GM23338 (cell line): ENCODE measurements around the gene ADD3. TPM values are rescaled to one million over a fixed set of nuclear protein-coding genes. Genes with fewer than 3 reads are reported as not detected.

ENCODE experiments used
- ATAC-seq: fragments of 200-7000 bp; cut with Tn5 transposase; 3 replicates; pipeline ENCODE4 v1.9.1; 2020
- DNase-seq: peaks from one replicate; pipeline ENCODE4 v3.0.0-alpha.2; 2015; ENCODE audit warnings: low spot score
- H2AFZ ChIP-seq: fragments of 200-600 bp; sonication (generic); 2 replicates; pipeline ENCODE4 v1.8.0; 2016; ENCODE audit warnings: antibody characterized with exemption, mild to moderate bottlenecking, moderate library complexity
- H3F3A ChIP-seq: fragments of 200-600 bp; sonication (generic); replicated peaks from 2 replicates; pipeline ENCODE4 v1.8.0; 2017; ENCODE audit warnings: antibody characterized with exemption, mixed run types, low read depth
- H3K27ac ChIP-seq: fragments of 200-600 bp; sonication (generic); 2 replicates; pipeline ENCODE4 v1.6.1; 2016; ENCODE audit warnings: low read depth
- H3K27me3 ChIP-seq: fragments of 200-600 bp; sonication (generic); 2 replicates; pipeline ENCODE4 v1.8.0; 2016; ENCODE audit warnings: mild to moderate bottlenecking, mixed run types, moderate library complexity; ENCODE audit not compliant: insufficient read depth
- H3K36me3 ChIP-seq: fragments of 200-600 bp; sonication (generic); 2 replicates; pipeline ENCODE4 v1.8.0; 2016; ENCODE audit warnings: mild to moderate bottlenecking; ENCODE audit not compliant: insufficient read depth
- H3K4me1 ChIP-seq: fragments of 200-600 bp; sonication (generic); 2 replicates; pipeline ENCODE4 v1.8.0; 2016; ENCODE audit warnings: mild to moderate bottlenecking, moderate library complexity; ENCODE audit not compliant: insufficient read depth
- H3K4me2 ChIP-seq: fragments of 200-600 bp; sonication (generic); 2 replicates; pipeline ENCODE4 v1.7.1; 2017; ENCODE audit warnings: mixed run types
- H3K4me3 ChIP-seq: fragments of 200-600 bp; sonication (generic); 2 replicates; pipeline ENCODE4 v1.6.1; 2016; ENCODE audit warnings: mixed run types
- H3K79me2 ChIP-seq: fragments of 200-600 bp; sonication (generic); replicated peaks from 2 replicates; pipeline ENCODE4 v1.8.0; 2017; ENCODE audit warnings: mild to moderate bottlenecking; ENCODE audit not compliant: insufficient read depth
- H3K9me2 ChIP-seq: fragments of 200-600 bp; sonication (generic); 2 replicates; pipeline ENCODE4 v1.8.0; 2017; ENCODE audit not compliant: insufficient read depth
- H4K20me1 ChIP-seq: fragments of 200-600 bp; sonication (generic); replicated peaks from 2 replicates; pipeline ENCODE4 v1.8.0; 2017; ENCODE audit warnings: mild to moderate bottlenecking; ENCODE audit not compliant: insufficient read depth
- H3K27ac Mint-ChIP-seq: 2 replicates; pipeline ENCODE4 v1.8.0; 2020; ENCODE audit warnings: inconsistent platforms, mild to moderate bottlenecking, moderate library complexity, mixed read lengths
- H3K27me3 Mint-ChIP-seq: 3 replicates; pipeline ENCODE4 v1.8.0; 2022; ENCODE audit warnings: low read depth, mild to moderate bottlenecking, moderate library complexity, mixed read lengths, inconsistent platforms; ENCODE audit not compliant: insufficient read depth, poor library complexity
- H3K36me3 Mint-ChIP-seq: 3 replicates; pipeline ENCODE4 v1.8.0; 2021; ENCODE audit warnings: low read depth, mild to moderate bottlenecking, inconsistent platforms, moderate library complexity, mixed read lengths
- H3K4me1 Mint-ChIP-seq: 3 replicates; pipeline ENCODE4 v1.8.0; 2020; ENCODE audit warnings: mild to moderate bottlenecking, inconsistent platforms, mixed read lengths
- H3K4me3 Mint-ChIP-seq: 3 replicates; pipeline ENCODE4 v1.8.0; 2021; ENCODE audit warnings: moderate library complexity, mild to moderate bottlenecking, inconsistent platforms, mixed read lengths
- H3K9me3 Mint-ChIP-seq: 3 replicates; pipeline ENCODE4 v1.8.0; 2020; ENCODE audit warnings: moderate library complexity, mild to moderate bottlenecking, inconsistent platforms, mixed read lengths
- CREB1 ChIP-seq: fragments of 250-450 bp; sonication (Bioruptor Pico); IDR thresholded peaks from 2 replicates; pipeline ENCODE4 v1.5.0; 2020; ENCODE audit warnings: low read depth, mild to moderate bottlenecking, moderate library complexity
- EZH2phosphoT487 ChIP-seq: fragments of 200-600 bp; sonication (generic); IDR thresholded peaks from one replicate; pipeline ENCODE4 v1.8.1; 2018; ENCODE audit warnings: antibody characterized with exemption; ENCODE audit not compliant: unreplicated experiment
- JUNB ChIP-seq: IDR thresholded peaks from one replicate; pipeline ENCODE4 v1.6.1; 2016; ENCODE audit warnings: antibody characterized with exemption; ENCODE audit not compliant: unreplicated experiment
- NANOG ChIP-seq: IDR thresholded peaks from 2 replicates; pipeline ENCODE4 v1.6.1; 2016; ENCODE audit warnings: antibody characterized with exemption, borderline replicate concordance
- ZNF331 ChIP-seq: fragments of 250-450 bp; sonication (Bioruptor Pico); IDR thresholded peaks from 2 replicates; pipeline ENCODE4 v1.5.0; 2020; ENCODE audit warnings: low read depth, mild to moderate bottlenecking, moderate library complexity
- polyA plus RNA-seq: library from polyadenylated mRNA; unstranded; fragments of >200 nt; fragmentation: Nextera tagmentation; extraction: Ambion mirVana; gene quantifications from 2 replicates; pipeline ENCODE4 v1.2.1, GENCODE V29; 2016
- total RNA-seq: library from RNA; depleted of rRNA; stranded (reverse); fragments of >200 nt; shearing (Covaris generic); gene quantifications from 2 replicates; pipeline ENCODE4 v1.2.3, GENCODE V29; 2014
- TF ChIP-seq, protein P1 (sequence below): fragments of 250-450 bp; sonication (Bioruptor Pico); IDR thresholded peaks from 2 replicates; pipeline ENCODE4 v1.5.0; 2020; ENCODE audit warnings: mild to moderate bottlenecking, moderate library complexity
- TF ChIP-seq, protein P2 (sequence below): IDR thresholded peaks from one replicate; pipeline ENCODE4 v1.6.1; 2018; ENCODE audit warnings: antibody characterized with exemption; ENCODE audit not compliant: unreplicated experiment
- TF ChIP-seq, protein P3 (sequence below), 2 experiments: fragments of 200-600 bp in 1 of 2; sonication (generic) in 1 of 2; conservative IDR thresholded peaks; 2 replicates each; pipeline versions ENCODE4 v1.5.1 to v1.6.1; 2016 to 2017; ENCODE audit warnings: antibody characterized with exemption in 2 of 2, low read depth in 2 of 2, mild to moderate bottlenecking in 2 of 2, moderate library complexity in 1 of 2

Gene ADD3
- total and polyA plus RNA-seq, 2 experiments from 2014 or later: 68.5 to 767 TPM

DNA sequence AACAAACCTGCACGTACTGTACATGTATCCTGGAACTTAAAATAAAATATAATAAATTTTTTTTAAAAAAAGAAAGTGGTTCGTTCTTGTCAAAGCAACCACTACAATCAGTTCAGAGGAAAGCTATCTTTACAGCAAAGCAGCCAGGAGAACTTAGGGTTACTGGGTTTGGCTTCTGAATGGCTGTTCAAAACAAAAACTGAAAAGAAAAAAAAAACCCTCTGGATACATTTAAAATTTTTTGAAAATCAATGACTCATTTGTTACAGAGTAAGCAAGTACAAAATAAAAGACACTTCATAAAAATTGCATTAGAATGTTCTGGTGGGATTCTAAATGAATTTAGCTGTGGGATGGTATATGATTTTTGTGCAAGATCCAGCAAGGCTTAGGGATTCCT is 28.6 kb upstream of the ADD3 start:
- Mint-ChIP-seq H3K4me1 (peaks cover 25% of the 10 kb centered on the region), H3K36me3 (no peaks in the 10 kb centered on the region), H3K9me3 (no peaks in the 10 kb centered on the region), H3K27ac (no peak overlapping the region), H3K4me3 (no peak overlapping the region), H3K27me3 (peaks cover 3% of the 10 kb centered on the region)
- Histone ChIP-seq H3F3A (no peaks in the 10 kb centered on the region), H3K36me3 (no peaks in the 10 kb centered on the region), H3K27ac (no peak overlapping the region; the same call in 1 of the 2 replicates), H3K4me1 (peaks cover 13% of the 10 kb centered on the region), H3K4me2 (no peak overlapping the region), H3K4me3 (no peak overlapping the region), H3K9me2 (no peaks in the 10 kb centered on the region), H3K27me3 (no peaks in the 10 kb centered on the region), H4K20me1 (no peaks in the 10 kb centered on the region), H3K79me2 (no peaks in the 10 kb centered on the region), H2AFZ (no peak overlapping the region)
- no peak for DNase-seq
- TF ChIP-seq, protein P1, sequence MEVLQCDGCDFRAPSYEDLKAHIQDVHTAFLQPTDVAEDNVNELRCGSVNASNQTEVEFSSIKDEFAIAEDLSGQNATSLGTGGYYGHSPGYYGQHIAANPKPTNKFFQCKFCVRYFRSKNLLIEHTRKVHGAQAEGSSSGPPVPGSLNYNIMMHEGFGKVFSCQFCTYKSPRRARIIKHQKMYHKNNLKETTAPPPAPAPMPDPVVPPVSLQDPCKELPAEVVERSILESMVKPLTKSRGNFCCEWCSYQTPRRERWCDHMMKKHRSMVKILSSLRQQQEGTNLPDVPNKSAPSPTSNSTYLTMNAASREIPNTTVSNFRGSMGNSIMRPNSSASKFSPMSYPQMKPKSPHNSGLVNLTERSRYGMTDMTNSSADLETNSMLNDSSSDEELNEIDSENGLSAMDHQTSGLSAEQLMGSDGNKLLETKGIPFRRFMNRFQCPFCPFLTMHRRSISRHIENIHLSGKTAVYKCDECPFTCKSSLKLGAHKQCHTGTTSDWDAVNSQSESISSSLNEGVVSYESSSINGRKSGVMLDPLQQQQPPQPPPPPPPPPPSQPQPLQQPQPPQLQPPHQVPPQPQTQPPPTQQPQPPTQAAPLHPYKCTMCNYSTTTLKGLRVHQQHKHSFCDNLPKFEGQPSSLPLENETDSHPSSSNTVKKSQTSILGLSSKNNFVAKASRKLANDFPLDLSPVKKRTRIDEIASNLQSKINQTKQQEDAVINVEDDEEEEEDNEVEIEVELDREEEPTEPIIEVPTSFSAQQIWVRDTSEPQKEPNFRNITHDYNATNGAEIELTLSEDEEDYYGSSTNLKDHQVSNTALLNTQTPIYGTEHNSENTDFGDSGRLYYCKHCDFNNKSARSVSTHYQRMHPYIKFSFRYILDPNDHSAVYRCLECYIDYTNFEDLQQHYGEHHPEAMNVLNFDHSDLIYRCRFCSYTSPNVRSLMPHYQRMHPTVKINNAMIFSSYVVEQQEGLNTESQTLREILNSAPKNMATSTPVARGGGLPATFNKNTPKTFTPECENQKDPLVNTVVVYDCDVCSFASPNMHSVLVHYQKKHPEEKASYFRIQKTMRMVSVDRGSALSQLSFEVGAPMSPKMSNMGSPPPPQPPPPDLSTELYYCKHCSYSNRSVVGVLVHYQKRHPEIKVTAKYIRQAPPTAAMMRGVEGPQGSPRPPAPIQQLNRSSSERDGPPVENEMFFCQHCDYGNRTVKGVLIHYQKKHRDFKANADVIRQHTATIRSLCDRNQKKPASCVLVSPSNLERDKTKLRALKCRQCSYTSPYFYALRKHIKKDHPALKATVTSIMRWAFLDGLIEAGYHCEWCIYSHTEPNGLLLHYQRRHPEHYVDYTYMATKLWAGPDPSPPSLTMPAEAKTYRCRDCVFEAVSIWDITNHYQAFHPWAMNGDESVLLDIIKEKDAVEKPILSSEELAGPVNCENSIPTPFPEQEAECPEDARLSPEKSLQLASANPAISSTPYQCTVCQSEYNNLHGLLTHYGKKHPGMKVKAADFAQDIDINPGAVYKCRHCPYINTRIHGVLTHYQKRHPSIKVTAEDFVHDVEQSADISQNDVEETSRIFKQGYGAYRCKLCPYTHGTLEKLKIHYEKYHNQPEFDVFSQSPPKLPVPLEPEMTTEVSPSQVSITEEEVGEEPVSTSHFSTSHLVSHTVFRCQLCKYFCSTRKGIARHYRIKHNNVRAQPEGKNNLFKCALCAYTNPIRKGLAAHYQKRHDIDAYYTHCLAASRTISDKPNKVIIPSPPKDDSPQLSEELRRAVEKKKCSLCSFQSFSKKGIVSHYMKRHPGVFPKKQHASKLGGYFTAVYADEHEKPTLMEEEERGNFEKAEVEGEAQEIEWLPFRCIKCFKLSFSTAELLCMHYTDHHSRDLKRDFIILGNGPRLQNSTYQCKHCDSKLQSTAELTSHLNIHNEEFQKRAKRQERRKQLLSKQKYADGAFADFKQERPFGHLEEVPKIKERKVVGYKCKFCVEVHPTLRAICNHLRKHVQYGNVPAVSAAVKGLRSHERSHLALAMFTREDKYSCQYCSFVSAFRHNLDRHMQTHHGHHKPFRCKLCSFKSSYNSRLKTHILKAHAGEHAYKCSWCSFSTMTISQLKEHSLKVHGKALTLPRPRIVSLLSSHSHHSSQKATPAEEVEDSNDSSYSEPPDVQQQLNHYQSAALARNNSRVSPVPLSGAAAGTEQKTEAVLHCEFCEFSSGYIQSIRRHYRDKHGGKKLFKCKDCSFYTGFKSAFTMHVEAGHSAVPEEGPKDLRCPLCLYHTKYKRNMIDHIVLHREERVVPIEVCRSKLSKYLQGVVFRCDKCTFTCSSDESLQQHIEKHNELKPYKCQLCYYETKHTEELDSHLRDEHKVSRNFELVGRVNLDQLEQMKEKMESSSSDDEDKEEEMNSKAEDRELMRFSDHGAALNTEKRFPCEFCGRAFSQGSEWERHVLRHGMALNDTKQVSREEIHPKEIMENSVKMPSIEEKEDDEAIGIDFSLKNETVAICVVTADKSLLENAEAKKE (CRISPR knock-in tag): no peak
- TF ChIP-seq, protein P2, sequence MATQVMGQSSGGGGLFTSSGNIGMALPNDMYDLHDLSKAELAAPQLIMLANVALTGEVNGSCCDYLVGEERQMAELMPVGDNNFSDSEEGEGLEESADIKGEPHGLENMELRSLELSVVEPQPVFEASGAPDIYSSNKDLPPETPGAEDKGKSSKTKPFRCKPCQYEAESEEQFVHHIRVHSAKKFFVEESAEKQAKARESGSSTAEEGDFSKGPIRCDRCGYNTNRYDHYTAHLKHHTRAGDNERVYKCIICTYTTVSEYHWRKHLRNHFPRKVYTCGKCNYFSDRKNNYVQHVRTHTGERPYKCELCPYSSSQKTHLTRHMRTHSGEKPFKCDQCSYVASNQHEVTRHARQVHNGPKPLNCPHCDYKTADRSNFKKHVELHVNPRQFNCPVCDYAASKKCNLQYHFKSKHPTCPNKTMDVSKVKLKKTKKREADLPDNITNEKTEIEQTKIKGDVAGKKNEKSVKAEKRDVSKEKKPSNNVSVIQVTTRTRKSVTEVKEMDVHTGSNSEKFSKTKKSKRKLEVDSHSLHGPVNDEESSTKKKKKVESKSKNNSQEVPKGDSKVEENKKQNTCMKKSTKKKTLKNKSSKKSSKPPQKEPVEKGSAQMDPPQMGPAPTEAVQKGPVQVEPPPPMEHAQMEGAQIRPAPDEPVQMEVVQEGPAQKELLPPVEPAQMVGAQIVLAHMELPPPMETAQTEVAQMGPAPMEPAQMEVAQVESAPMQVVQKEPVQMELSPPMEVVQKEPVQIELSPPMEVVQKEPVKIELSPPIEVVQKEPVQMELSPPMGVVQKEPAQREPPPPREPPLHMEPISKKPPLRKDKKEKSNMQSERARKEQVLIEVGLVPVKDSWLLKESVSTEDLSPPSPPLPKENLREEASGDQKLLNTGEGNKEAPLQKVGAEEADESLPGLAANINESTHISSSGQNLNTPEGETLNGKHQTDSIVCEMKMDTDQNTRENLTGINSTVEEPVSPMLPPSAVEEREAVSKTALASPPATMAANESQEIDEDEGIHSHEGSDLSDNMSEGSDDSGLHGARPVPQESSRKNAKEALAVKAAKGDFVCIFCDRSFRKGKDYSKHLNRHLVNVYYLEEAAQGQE: no peak
- TF ChIP-seq, protein P3, sequence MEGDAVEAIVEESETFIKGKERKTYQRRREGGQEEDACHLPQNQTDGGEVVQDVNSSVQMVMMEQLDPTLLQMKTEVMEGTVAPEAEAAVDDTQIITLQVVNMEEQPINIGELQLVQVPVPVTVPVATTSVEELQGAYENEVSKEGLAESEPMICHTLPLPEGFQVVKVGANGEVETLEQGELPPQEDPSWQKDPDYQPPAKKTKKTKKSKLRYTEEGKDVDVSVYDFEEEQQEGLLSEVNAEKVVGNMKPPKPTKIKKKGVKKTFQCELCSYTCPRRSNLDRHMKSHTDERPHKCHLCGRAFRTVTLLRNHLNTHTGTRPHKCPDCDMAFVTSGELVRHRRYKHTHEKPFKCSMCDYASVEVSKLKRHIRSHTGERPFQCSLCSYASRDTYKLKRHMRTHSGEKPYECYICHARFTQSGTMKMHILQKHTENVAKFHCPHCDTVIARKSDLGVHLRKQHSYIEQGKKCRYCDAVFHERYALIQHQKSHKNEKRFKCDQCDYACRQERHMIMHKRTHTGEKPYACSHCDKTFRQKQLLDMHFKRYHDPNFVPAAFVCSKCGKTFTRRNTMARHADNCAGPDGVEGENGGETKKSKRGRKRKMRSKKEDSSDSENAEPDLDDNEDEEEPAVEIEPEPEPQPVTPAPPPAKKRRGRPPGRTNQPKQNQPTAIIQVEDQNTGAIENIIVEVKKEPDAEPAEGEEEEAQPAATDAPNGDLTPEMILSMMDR (conservative IDR thresholded peaks at IDR 0.05; ENCODE audit: low read depth in 2 of 2): no peak
- TF ChIP-seq JUNB: no peak
- no peak for TF ChIP-seq CREB1 (CRISPR knock-in tag)
- TF ChIP-seq ZNF331 (CRISPR knock-in tag): no peak
- no peak for TF ChIP-seq EZH2phosphoT487
- no peak for TF ChIP-seq NANOG
- ATAC-seq: no peak
